Gastrocnemius medialis (tissue), 4 donors: ENCODE data around the gene GARIN5A.

Source experiments
- POLR2A ChIP-seq, 2 donors: fragments of 450-650 bp; IDR thresholded peaks; one replicate each; pipeline ENCODE4 v1.6.1; 2017; ENCODE audit warnings: antibody characterized with exemption in 2 of 2, mild to moderate bottlenecking in 2 of 2, moderate library complexity in 2 of 2
- TF ChIP-seq, protein P1 (sequence below), 5 experiments: fragments of 450-650 bp in 3 of 5; fragments of 200-600 bp in 2 of 5; sonication (generic) in 2 of 5; IDR thresholded peaks in 4 of 5; conservative IDR thresholded peaks in 1 of 5; 1 replicate in 4 of 5; 2 replicates in 1 of 5; pipeline ENCODE4 v1.5.1; 2016 to 2019; ENCODE audit warnings: antibody characterized with exemption in 5 of 5, mild to moderate bottlenecking in 3 of 5, moderate library complexity in 3 of 5

DNA sequence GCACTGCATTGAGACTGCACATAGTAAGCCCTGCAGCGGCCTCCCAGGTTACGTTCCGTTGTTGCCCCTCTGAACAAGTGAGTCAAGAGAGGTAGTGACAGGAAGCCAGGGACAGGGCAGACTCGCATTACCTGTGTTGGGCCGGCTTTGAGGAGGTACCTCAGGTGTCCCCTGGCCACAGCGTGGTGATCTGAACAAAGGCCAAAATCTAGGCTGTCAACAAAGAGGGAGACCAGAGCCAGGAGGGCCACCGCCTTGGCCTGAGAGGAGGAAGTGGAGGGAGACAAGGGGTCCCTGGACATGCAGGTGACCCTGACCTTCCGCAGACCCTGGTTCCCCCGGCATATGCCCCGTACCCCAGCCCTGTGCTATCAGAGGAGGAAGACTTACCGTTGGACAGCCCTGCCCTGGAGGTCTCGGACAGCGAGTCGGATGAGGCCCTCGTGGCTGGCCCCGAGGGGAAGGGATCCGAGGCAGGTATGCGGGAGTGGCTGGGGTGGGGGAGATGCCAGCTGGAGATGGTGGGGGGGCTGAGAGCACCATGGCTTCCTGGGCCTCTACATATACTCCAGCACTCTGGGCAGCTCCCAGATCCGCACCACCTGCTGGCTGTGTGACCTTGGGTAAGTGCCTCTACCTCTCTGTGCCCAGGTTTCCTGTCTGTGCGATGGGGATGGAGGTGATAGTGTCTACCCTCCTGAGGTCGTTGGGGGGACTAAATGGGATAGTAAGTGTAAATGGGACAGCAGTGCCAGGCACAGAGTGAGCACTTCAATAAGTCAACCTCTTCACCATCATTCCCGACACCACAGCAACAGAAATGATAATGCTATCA is 53.2 kb downstream of the GARIN5A start:
- TF ChIP-seq POLR2A (IDR thresholded peaks at IDR 0.05), result no peak
- TF ChIP-seq, protein P1, sequence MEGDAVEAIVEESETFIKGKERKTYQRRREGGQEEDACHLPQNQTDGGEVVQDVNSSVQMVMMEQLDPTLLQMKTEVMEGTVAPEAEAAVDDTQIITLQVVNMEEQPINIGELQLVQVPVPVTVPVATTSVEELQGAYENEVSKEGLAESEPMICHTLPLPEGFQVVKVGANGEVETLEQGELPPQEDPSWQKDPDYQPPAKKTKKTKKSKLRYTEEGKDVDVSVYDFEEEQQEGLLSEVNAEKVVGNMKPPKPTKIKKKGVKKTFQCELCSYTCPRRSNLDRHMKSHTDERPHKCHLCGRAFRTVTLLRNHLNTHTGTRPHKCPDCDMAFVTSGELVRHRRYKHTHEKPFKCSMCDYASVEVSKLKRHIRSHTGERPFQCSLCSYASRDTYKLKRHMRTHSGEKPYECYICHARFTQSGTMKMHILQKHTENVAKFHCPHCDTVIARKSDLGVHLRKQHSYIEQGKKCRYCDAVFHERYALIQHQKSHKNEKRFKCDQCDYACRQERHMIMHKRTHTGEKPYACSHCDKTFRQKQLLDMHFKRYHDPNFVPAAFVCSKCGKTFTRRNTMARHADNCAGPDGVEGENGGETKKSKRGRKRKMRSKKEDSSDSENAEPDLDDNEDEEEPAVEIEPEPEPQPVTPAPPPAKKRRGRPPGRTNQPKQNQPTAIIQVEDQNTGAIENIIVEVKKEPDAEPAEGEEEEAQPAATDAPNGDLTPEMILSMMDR (IDR thresholded peaks at IDR 0.05 in 4 of 5, conservative IDR thresholded peaks at IDR 0.05 in 1 of 5), result no peak
